GM21367 (cell line): ENCODE data around the gene CCDC141.

Source experiments
- ATAC-seq: cut with Tn5 transposase; IDR thresholded peaks from one replicate; pipeline ENCODE4 v1.9.1; 2021; ENCODE audit not compliant: unreplicated experiment

CCDC141 gene

GRCh38 chr2:178978667-178979066, 71.3 kb downstream of the CCDC141 start:
- no peak for ATAC-seq

- no peak for ATAC-seq
These were observed 73.6 kb downstream of the CCDC141 start for GRCh38 chr2:178976351-178976750.

- ATAC-seq: no peak
These were observed 87.0 kb downstream of the CCDC141 start for GRCh38 chr2:178962805-178963433.

DNA sequence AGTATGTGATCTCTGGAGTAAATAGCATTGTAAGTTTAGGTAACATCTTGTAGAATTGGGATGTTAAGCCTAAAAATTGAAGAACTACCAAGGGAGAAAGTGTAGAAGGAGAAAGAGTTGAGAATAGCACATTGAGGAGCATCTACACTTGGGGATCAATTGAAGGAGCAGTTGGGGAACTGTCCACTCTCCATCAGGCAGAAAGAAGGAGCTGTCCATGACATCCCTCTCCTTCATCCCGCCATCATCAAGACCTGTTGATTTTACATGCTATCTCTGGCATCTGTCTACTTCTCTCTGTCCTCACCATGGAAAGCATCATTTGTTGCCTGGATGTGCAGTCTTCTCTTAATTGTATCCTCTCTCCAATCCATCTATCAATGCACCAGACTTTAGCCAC, 87.8 kb downstream of the CCDC141 start:
- ATAC-seq: no peak

GRCh38 chr2:178954049-178954448, 95.9 kb downstream of the CCDC141 start:
- no peak for ATAC-seq

- no peak for ATAC-seq
These were observed 98.5 kb downstream of the CCDC141 start for GRCh38 chr2:178951266-178952006.

GRCh38 chr2:178949584-178949983, 100.4 kb downstream of the CCDC141 start:
- ATAC-seq: peak; percentile 70

- no peak for ATAC-seq
These were observed 100.8 kb downstream of the CCDC141 start for GRCh38 chr2:178949151-178949550.

DNA sequence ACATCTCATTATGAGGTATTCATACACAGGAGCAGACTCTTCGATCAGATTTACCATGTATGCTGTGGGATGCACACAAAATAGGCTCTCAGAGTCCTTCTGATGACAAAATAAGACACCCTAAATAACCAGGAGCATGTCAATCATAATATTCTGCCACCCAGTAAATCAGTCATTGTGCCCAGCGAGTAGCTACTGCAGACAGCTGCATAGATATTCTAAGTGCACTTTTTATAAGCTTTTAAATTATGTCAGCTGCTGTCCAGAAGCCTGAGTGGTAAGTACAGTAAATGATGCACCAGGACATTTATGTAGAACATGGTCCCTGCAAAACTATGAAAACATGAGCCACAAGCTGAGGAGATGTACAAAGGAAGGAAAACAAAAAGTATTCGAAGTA, 102.9 kb downstream of the CCDC141 start:
- ATAC-seq: no peak

DNA sequence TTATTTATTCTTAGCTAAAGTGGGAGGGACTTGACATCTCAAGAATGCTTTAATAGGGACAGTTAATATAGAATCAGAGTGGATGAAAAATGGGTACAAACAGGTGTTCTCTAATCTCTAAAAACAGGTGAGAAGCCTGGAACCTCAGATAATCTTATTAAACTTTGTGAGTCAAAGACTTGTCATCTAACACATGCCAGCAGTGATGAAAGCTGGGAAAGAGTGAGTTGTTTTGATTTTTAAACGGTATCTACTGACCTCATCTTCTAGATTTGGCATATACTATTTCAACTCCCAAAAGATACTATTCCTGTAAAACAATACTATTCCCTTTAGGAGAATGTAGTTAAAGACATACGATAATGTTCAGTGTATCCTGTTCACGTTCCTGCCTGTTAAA, 103.4 kb downstream of the CCDC141 start:
- ATAC-seq: no peak

DNA sequence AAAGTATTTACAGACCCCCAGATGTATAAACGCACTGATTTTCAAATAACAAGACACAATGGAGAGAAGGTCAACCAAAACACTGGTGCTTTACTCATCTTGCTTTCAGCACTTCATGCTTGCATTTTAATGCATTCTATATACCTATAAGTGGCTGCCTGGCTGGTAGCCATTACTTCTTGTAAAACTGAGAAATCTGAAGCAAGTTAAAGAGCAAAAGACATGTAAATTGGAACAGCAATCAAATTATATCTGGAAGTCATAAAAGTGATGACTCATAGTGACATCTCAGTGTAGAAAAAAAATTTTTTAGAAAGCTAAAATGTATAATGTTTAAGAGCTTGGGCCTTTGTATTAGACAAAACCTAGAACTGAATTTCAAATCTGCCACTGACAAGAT, 106.2 kb downstream of the CCDC141 start:
- ATAC-seq: no peak

GRCh38 chr2:178934571-178934970, 115.4 kb downstream of the CCDC141 start:
- no peak for ATAC-seq

GRCh38 chr2:178933493-178933892, 116.4 kb downstream of the CCDC141 start:
- no peak for ATAC-seq

DNA sequence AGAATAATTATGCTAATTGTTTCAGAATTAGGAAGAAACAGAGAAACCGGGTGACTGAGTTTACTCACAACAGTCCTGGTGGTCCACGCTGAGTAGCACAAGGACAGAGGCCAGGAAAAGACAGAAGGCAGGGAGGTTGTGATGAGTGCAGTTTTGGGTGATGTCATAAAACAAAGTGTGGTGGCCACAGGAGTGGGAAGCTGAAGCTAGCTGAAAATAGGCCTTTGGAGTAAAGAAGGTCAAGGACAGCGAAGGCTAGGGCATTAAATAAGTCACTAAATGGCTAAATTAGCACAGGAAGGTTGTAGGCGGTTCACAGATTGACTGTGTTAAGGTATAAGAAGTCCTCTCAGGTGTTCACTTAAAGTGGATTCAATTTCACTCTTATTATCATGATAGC, 121.9 kb downstream of the CCDC141 start:
- no peak for ATAC-seq

DNA sequence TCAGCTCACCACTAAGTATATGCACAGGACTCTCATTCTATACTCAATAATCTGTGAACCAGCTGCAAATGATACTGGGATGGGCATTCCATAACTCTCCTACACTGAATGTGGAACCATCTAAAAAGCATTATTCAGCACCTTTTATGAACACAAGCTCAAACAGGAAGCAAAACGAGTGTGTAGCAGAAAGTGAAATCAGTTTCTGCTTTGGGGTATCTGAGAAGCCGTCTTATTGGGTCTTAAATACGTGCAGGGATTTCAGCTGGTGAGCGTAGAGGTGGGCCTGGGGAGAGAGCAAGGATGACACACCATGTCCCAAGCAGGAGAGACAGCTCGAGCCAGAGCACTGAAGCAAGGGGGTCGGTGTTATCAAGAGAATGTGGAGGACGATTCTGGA, 122.8 kb downstream of the CCDC141 start:
- ATAC-seq: no peak

- no peak for ATAC-seq
These were observed 125.1 kb downstream of the CCDC141 start for GRCh38 chr2:178924817-178925216.

- no peak for ATAC-seq
These were observed 126.4 kb downstream of the CCDC141 start for GRCh38 chr2:178923546-178923945.

DNA sequence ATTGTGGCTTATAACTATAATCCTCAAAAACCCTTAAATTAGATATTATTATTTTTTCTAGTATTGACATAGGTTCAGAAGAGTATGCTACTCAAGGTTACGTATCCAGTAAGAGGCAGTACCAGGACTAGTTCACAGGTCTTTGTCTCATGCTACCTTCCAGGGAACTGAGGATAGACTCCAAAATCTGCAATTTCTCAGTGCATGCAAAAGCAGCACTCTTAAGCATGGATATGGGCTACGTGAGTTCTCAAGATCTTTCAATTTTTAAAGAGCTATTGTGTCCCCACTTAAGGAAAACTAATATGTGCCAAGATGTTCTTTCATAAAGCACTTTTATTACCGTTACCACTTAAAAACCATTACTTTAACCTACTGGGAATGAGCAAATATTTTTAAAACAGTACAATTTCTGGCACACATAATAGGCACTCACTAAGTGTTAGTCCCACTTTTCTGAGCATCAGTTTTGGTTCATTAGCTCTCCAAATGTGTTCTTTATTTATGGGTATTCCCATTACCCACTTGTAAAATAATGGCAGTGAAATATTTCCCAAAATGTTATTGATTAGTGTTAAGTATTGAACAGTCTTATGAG, 128.9 kb downstream of the CCDC141 start:
- no peak for ATAC-seq

DNA sequence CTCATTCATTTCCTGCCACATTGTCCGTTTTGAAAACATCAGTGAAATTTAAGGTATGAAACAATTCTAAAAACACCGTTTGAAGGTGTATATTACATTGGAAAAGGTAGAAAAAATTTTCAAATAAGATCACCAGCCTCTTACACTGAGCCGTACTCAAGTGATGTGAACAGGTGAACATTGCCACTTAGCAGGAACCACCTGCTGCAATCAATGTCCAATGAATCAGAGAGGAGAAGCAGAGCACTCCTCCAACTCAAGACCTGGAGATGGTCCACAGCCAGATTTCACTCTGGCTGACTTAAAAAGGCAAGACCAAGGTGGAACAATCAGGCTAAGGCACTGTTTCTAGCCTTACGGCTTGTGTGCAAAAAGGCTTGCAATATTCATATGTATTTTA, 132.4 kb downstream of the CCDC141 start:
- no peak for ATAC-seq

DNA sequence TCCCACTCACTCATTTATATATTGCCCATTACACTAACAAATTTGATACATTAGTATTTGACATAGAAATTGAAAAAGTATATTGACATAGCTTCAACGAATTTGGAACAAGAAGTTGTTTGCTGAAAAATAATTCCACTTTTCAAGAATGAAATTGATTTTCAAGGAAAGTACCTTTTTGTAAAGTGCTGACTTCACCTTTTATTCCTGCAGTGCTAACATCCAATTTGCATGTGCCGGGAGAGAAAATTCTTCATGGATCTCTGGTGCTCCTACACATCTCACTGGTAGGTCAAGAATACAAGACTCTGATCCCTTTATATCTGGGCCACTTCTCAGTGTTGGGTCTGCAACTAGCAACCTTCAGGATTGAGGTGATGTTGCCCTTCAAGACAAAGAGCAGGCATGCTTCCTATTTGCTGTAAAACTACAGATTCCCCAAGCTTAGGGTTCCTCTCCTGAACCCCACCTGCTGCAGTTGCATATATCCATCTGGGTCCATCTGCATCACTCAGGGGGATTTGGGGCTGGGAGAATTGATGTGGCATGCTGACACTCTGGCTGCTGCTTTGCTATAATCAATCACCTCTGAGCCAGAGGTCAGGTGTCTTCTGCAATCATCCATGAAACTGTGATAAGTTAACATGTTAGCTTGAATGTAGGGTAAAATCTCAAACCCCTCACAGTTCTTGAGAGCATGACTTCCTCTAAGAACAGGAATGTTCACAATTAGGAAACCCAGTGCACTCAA, 134.3 kb downstream of the CCDC141 start:
- no peak for ATAC-seq

DNA sequence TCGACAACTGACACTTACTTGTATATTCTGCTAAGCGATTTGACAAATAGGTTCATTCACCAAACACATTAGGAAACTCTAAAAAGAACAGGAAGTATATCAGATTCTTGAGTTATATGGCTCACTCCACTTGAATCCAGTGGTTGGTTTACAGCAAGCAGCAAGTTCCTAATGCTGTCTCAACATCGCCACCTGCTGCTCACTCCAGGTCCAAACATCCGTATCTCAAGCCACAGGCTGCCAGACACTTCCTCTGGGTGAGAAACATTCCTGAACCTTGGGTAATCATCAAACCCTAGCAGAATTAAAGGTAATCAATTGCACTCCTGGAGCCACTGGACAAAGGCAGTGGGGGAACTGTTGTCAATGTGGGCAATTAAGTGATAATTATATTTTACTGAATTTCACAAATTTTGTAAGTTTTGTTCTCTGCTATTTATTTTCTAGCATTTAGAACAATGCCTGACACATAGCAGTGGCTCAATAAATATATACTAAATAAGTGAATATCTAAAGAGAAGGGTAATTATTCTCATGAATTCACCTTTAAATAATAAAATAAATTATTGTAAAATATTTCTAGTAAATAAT, 135.6 kb downstream of the CCDC141 start:
- ATAC-seq: peak; percentile 94
